NCI-H187 treated with DMSO at 0.1 percent for 48 hours (cell line): ENCODE measurements around the gene ELF1.

Experiments
- DNase-seq: peaks from one replicate; lab custom pipeline; 2025; lab: John Stamatoyannopoulos, UW

ELF1 gene

GRCh38 chr13:41006978-41007743 lies 12.0 kb downstream of the ELF1 start:
- no peak for DNase-seq

GRCh38 chr13:41006306-41006705 lies 12.8 kb downstream of the ELF1 start:
- no peak for DNase-seq

DNA sequence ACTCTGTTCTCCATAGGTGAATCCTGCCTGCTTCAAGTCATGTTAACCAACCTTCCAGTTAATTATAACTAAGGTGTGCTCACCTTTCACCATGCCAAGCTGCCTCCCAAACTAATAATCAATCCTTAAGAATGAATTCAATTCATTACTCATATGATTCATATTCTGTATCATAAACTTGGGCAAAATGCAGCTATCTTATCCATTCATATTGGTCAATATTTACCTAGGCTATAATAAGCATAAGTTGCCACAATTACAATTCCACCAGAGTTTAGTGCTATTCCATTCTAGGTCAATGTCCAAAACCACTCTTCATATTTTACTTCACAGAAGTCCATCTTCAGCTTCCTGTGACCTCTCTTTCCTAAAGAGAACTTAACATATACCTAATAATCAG lies 13.4 kb downstream of the ELF1 start:
- no peak for DNase-seq

DNA sequence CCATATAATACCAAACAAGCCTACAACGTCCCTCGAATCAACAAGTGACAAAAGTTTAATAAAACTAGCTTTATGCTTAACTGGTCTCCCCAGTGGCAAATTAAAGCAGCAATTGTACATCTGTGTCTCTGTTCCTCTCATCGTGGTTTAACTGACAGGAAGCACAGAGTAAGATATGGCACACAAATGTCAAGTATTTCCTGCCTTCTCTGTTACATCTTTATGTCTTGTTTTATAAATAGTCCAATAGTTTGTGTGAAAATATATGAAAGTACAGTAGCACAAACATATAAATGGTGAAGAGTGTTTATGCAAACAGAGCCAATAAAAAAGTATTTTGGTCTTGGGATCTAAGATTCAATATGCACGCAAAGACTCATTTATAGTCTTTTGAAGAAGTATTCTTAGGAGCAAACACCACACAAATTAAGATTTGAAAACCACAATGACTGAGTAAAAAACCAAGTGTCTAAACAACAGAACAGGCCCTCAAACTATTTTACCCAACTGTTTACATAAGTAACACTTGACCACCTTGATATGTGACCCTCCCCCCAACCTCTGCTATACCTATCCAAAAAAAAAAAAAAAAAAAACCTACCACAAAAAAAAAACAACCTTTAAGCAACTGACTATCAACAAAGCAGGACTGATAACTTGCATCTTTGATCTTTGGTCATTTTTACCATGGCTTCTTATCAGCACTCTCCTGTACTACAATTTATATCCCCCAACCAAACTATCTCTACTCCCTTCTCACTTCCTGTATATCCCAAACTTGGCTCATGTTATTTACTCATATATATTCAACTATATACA lies 14.0 kb downstream of the ELF1 start:
- DNase-seq = no peak

GRCh38 chr13:41002606-41003005 lies 16.5 kb downstream of the ELF1 start:
- no peak for DNase-seq

- DNase-seq = no peak
Measured at GRCh38 chr13:41001695-41002094, 17.4 kb downstream of the ELF1 start.

DNA sequence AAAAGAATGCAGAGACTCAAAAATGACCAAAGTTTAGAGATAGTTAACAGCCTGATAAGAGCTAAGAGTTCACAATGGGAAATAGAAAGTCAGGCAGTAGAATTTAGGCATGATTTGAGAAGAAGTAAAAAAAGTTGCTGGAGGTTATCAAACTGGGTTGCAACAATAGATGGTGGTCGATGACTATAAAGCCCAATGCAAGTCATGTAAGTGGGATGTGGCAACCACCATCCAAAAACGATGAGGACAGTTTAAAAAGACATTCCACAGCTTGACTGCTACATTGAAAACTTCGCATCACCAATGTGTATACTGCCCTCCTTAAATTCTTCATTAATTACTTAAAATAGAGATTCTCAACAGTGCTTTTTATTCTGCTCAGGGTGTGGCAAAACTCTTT lies 19.7 kb downstream of the ELF1 start:
- DNase-seq = no peak

DNA sequence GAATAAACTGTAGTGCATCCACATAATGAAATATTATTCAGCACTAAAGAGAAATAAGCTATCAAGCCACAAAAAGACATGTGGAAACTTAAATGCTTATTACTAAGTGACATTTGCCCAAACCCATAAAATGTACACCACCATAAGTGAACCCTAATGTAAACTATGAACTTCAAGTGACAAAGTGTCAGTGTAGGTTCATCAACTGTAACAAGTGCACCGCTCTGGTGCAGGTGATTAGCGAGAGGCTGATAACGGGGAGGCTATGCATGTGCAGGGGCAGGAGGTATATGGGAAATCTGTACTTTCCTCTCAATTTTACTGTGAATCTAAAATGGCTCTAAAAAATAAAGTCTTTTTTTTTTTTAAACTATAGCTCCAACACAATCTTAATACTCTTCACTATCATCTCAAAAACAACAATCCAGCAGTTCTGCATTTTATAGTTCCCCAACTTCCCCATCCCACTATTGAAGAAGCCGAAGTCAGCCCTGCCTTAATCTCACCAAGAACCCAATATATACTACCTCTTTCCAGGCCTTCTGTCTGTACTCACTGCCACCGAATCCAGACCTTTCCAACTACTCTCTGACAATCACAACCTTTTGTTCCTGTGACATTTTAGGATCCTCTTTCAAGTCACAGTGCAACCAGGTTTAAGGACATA lies 22.6 kb downstream of the ELF1 start:
- DNase-seq = no peak

DNA sequence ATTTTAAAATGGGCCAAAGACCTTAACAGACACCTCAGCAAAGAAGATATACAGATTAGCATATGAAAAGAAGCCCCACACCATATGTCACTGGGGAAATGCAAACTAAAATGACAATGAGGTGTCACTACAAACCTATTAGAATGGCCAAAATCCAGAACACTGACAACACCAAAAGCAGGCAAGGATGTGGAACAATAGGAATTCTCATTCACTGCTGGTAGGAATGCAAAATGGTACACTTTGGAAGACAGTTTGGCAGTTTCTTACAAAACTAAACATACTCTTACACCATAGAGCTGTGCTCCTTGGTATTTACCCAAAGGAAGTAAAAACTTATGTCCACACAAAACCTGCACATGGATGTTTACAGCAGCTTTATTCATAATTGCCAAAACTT lies 23.1 kb downstream of the ELF1 start:
- DNase-seq = no peak

DNA sequence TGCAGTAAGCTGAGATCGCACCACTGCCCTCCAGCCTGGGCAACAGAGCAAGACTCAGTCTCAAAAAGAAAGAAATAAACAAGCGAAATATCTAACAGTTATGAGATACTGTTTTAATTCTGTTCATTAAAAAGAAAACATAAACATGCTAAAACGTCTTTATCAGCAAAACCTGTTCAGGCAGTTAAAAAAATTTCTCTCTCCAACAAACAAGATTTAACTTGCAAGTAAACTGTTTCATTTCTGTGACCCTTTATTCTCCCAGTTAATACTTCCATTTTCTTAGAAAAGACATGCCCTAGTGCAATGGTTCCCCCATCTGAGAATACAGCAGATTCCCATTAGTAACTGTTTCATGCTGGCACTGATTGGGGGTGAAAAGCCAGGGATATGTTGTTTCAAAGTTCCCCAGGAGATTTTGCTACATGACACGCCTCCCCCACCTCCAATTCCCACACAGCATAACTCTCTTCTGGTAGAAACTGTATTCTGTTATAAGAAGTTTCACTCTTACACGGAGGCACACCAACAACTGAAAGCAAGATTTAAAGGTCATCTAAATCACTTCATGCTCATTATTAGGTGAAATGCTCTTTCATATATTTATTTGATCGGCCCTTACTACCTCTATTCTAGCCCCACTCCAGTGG lies 24.4 kb downstream of the ELF1 start:
- no peak for DNase-seq

DNA sequence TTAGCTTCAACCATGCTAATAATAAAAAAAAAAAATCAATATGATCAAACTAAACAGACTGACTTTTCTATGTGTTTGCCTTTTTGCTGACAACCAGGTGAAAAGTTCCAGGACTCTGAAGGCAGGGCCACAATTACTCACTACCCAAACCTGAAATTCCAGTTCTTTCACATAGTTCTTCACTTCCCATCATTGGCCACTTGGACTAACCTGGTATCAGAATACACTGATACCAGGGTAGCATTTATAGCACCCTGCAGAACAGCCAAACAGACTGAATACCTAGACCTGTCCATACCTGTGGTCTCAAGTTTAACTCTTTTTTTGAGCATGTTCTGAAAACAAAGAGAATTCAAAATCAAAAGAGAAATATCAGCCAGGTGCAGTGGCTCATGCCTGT lies 25.1 kb downstream of the ELF1 start:
- DNase-seq = no peak

DNA sequence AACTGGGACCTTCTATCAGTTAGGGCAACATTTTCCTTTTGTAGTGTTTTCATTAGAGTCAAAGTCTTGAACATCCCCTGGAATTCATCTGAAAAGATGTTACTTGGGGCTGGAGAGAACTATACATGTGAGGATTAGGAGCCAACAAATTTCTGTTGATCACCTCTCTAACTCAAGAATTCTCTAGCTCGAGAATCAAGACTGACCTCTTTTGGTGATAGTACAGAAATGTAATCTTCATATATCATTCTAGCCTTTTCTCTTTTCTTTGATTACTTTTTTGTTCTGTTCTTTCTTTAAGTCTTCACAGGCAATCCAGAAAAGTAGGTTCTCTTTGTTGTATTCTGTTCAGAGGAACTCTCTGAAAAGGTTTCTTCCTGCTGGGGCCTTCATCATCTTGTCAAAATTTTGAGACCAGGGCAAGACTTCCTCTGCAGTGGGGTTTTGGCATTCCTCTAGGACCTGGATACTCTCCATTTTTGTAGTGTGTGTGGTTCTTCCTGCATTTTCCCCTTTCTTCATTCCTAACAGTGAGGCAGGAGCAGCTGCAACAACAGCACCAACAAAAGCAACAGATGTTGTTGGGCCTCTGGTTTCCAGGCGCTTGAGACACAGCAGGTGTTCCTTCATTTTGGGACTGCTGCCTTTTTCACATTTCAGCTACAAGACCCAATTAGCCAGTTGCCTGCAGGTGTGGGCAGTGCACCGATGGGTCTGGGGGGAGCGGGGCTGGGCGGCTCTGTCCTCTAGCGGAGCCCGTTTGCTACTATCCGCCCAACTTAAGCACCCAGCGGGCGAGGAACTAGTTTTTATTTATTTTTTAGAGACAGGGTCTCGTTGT lies 26.2 kb downstream of the ELF1 start:
- DNase-seq = no peak

- DNase-seq = no peak
Measured at GRCh38 chr13:40987606-40988280, 31.4 kb downstream of the ELF1 start.

DNA sequence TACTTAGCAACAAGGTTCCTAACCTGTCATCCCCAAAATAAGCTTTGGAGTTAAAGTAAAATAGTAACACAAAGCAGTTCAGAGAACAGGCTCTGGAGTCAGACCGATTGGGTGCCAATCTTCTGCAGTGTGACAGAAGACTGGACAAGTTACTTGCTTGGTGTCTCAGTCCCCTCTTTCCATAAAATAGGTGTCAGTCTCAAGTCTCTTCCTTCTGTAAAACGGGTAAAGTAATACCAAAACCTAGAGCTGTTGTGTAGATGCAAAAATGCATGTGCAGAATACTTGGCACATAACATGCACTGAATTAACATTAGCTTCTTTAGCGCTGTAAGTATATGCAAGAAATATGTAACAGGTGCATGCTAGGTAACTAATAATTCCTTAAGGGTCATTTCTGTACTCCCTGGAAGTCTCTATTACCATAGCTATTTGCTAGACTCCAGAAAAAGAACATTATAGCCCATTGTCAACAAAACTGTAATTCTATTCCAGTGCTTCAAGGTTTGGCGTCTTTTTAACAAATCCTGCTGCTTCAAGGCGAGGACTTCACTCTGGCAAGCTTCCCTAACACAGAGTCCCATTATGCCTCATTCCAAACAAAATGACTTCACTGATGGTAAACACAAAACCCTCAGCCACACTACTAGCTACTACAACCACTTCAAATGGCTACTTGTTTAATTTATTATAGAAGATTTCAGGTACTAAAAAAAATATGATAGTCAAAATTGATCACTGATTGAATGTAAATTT lies 32.8 kb downstream of the ELF1 start:
- no peak for DNase-seq

DNA sequence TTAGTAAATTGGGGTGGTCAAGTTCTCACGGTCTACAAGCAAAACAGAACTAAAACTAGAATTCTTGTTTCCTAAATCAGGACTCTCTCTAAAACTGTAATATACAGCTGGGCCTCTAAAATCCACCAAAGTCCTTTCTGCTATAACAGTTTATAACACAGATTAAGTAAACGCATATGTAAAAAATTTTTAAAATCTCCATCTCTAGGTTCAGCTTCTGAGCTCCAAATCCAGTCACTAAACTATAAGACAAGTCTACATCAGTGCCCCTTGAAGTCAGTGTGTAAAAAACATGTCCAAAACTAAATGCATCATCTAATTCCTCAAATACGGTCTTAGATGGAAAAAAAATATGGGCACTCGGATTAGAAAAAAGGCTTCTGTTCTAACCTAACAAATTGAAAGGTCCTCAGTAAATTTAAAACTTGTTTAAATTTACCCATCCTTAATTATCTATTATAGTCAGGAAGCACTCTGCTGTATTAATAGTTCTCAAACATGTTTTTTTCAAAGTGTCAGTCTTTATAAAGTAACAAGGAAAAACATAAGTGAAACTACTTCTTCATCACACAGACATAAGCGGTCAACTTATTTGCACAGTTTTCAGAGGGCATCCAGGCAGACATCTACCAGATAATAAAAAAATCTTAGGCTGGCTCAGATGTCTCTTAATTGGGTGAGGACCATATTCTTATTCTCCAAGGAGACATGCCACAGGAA lies 33.6 kb downstream of the ELF1 start:
- DNase-seq = no peak

DNA sequence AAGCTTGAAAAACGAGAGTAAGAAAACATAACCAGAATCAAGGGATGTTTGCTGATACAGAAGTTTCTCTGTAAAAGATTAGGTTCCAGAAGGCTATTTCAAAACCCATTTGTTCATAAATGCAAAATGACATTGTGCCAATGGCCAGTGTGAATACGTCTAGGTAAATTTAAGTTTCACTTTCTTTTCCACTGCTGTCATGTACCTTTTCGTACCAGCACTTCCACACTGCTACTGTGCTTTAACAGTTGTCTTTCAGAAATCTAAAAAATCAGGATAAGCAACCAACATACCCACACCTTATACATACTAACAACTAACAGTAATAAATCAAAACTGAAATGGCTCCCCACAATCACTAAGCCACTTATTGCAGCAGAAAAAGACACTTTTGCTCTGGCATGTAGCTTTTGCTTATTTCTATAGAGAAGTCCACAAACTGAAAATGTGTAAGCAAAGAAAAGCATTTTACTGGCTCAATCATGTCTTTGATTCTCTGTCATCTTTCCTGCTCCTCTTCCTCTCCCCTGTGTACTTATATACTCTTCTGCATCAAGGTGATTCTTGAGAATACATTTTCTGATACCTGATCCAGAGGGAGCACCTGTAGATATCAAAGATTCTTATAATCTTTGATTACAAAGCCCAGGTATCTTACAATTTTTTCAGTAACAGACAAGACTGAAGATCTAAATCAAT lies 34.3 kb downstream of the ELF1 start:
- no peak for DNase-seq

DNA sequence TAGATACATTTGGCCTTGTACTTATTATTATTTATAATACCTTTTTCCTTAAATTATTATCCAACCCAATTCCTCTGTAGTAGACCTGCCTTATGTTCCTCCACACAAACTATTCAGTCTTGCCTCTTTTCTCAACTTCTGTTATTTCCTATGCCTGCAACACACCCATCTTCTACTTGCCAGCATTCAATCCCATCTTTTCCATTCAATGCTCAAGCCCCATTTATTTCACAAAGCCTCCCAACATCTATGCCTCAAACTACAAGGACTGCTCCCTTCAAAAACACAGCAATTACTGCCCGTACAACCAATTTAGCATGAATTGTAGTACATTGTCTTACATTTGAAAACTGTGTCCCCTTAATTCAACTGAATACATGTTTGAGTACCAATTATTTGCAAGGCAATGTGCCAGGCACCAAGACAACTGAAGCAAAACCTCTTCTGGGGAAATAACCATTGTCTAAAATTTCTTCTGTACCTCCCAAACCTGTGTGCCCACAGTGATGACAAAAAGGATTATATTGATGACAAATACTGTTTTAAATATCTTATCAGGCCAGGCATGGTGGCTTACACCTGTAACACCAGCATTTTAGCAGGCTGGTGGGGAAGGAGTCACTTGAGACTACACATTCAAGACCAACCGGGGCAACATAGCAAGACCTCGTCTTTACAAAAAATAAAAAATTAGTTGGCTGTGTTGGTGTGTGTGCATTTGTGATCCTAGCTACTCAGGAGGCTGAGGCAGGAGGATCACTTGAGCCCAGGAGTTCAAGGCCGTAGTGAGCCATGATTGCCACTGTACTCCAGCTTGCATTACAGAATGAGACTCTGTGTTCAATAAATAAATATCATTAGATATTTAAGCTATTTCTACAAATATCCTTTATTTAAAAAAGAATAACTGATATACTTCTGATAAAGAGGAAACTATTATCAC lies 35.1 kb downstream of the ELF1 start:
- no peak for DNase-seq

DNA sequence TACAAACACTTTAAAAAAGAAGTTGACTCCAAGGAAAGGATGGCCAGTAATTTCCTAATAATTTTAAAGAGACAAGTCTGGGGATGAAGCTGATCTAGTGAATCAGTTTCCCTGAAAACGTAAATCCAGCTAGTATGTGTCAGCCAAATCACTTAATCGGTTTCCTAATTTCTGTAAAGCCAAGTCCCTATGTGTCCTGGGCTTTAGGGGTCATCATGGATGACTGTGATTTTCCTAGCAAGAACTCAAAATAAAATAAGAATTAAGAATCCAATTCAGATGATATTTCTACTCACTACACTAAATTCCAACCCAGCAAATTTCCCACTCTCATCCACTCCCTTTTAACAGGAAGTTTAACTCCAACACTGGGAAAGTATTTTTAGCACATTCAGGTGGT lies 35.9 kb downstream of the ELF1 start:
- DNase-seq = no peak
